G401.6 (cell line): ENCODE data around the gene COL4A1.

ENCODE experiments used
- FAIRE-seq: peaks from 2 replicates; lab custom pipeline; 2012; peaks lifted over from hg19 to GRCh38; lab: Jason Lieb, UNC

Gene COL4A1

DNA sequence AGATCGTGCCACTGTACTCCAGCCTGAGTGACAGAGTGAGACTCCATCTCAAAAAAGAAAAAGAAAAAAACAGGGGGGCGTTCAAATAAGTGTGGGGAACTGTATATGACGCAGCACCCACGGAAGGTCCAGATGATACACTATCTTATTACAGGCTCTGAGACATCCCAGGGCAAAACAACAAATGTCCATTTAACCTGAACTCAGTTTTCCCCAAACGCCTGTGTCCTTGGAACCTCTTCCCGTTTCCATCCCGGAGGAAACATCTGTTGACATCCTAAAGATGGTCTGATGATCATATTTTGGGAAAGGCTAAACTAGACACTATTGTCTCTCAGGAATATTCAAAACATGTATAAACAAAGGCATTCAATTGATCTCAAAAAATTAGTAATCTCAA, 72.4 kb downstream of the COL4A1 start:
- no peak for FAIRE-seq

DNA sequence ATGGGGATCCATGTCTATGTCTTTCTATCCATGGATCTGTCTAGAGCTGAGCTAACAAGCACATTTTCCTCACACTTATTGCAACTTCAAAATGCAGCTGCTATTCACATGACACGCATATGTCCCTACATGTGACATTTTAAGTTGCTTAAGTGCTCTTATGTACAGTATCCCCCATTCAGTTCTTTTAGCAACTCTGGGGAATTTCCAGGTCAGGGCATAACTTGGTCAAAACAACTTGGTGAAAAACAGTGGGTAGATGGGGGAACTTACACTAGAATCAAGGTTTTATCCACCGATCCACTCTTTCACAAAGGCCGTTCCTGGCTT, 73.0 kb downstream of the COL4A1 start:
- FAIRE-seq = no peak

- FAIRE-seq = no peak
Measured at GRCh38 chr13:110233181-110233950, 73.6 kb downstream of the COL4A1 start.

- FAIRE-seq = no peak
Measured at GRCh38 chr13:110232756-110233155, 74.2 kb downstream of the COL4A1 start.

DNA sequence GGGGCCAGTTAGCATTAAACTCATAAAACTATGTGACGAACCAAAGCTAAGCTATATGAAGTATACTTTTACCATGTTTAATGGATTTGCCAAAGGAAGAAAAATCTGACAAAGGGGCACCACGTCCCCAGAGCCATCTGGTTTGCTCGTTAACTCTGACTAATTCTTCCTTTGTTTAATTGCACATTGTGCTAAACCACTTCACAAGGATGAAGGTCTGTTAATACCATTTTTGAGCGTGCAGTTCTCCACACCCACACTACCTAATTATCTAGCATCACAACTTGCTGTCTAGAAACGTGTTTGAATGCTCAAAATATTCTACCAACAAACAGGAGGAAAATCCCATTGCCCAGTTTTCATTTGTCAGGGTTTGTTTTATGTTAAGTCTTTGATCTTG, 74.8 kb downstream of the COL4A1 start:
- no peak for FAIRE-seq

DNA sequence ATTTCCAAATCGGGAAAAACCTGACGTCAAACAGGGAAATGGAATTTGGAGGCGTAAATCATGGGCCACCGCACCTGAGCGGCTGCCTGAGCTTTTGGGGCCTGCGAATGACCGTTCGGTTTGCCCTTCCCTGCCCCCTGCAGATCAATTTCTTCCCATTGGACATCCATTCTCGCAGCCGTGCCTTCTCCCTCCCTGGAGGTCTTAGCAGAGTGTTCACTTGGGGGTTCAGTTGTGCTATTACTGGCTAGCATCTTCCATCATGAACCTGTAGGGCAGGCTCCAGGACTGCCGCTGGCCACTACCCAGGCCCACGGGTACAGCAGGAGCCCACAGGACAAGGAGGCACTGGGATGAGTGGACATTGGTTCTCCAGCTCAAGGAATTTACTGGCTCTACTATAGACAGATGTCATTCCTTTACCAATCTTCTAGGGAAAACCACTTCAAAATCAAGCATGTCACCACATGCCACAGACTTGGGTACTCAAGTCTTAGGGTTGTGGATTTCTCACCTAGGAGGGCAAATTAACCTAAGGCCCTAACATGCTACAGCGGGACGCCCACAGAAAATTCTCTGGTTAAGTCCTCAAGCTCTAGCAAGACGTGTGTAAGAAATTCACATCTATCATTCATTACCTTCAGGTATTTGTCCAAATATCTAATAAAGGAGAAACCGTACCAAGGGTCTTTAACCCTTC, 75.5 kb downstream of the COL4A1 start:
- FAIRE-seq = no peak

GRCh38 chr13:110230661-110231347, 76.2 kb downstream of the COL4A1 start:
- no peak for FAIRE-seq

DNA sequence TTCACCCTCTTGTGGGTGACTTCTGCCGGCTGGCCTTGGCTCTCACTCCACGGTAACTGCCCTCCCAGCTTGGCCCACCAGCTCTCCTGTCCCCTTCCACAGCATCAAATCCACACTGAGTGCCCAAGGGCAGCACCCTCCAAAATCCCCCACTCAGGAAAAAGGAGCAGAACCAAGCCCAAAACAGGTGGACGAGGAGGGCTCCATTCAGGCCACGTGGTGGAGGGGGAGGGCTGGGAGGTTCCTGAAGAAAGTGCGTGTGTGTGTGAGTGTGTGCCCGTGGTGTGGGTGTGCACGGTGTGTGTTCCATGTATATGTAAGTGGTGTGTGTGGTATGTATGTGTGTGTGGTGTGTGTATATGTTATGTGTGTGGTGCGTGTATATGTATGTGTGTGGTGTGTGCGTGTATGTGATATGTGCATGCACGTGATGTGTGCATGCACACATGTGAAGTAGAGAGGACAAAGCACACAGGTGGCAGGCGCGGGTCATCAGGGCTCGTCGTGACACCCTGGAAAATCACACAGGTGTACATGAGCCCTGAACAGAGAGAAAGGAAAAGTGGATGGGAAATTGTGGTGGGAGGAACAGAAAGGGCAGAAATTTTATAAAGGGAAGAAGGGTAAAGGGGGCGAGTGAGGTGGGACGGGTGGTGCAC, 76.9 kb downstream of the COL4A1 start:
- FAIRE-seq = no peak

DNA sequence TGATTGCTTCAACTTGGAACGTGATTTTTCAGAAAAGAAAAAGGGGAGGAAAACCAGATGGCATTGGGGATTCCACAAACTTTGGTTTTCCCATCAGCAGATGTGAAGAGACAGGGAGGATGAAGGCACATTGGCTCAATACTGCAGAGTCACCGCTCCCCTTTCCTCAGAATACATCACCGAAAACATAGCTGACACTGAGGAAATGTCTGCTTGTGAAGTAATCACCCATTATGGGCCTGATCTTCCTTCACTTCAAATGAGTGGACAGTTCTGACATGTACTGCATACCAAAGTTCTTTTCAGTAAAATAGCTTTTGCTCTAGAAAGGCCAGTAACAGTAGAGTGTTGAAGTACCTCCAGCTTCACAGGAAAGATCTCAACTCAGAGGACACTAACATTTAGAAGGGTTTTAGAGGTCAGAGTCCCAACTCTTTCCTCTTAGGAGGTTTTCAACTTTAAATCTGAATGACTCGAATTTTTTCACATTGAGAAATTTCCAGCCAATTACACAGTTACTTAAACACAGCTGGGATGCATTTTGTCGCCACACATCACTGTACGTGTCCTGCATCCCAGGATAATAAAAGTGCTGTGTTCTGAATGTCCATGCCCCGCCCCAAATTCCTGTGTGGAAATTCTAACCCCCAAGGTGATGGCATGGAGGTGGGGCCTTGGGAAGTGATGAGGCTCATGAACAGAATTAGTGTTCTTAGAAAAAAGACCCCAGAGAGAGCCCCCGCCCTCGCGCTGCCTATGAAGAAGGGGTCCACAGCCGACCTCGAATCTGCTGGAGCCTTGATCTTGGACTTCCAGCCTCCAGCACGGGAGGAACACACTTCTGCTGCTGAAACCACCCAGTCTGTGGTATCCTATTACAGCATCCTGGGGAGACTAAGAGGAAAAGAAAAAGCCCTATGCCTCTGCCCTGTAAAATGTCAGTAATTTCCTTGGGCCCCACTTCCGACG, 77.7 kb downstream of the COL4A1 start:
- no peak for FAIRE-seq

GRCh38 chr13:110227864-110228643, 78.9 kb downstream of the COL4A1 start:
- FAIRE-seq = no peak

DNA sequence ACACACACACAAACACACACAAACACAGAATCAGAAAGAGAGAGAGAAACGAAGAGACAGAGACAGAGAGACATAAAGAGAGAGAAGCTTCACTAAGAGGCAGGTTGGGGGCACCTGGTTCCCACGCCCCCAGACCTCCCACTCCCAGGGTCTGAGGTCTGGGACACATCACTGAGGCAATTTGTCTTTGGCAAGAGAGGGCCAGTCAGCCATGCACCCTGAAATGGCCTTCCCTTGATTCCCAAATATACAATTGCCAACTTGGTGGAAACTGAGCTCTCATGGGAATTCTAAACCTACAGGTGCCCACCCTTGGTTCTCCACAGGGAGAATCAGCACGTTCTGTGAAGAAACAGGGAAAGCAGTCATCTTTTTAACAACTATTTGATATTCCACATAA, 79.5 kb downstream of the COL4A1 start:
- FAIRE-seq = no peak

DNA sequence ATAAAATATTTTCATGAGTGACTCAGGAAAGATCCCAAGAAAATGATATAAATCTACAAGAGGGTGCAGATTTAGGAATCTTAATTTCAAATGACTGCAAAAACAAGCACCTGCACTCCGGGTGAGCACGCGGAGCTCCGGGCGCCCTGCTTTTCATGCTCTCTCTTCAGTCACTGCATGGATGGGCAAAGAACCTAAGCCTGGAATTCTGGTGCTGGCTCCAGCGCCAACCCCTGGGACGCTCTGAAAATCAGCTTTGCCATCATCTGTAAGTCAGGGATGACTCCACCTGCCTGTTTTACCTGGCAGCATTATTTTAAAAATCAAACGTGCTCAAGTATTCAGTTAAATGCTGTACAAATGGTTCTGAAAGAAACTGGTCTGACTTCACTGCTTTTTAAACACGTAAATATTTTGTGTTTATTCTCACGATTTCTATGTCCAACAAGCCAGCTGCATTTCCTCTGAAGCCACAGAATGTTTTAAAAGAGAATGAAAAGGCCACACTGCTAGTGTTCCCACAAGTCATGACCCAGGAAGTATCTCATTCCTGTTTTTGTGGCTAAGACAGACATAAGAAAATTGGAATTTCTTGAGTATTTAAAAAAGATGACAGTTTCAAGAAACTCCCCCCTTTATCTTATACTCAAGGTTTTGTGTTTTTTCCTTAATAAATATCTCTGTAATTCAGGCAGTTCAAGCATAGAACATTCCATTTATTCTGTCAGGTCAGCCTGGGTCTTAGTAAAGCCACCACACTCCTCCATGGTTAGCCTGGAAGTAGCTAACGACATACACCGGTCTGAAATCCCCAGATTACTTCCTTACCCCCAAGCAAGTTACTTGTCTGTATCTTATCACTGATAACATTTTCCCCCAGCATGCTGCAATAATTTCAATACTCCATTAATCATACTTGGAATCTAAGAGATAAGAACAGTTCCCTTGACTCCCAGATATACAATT, 81.1 kb downstream of the COL4A1 start:
- no peak for FAIRE-seq

DNA sequence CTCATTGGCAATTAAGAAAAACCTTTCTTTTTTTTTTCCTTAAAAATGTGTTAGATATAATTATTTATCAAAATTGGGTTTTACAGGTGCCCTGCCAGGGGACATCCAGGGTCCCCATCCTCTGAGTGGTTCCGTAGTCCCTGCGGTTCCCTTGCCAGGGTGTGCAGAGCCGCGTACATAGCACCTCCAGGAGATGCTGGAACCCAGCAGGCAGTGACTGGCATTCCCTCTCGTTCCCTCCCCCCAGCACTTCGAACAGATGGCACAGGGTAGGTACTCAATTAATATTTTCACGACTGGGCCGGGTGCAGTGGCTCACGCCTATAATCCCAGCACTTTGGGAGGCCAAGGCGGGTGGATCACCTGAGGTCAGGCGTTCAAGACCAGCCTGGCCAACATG, 82.0 kb downstream of the COL4A1 start:
- no peak for FAIRE-seq

- no peak for FAIRE-seq
Measured at GRCh38 chr13:110224519-110224918, 82.4 kb downstream of the COL4A1 start.

- no peak for FAIRE-seq
Measured at GRCh38 chr13:110221406-110222117, 85.4 kb downstream of the COL4A1 start.

- FAIRE-seq = no peak
Measured at GRCh38 chr13:110220471-110220870, 86.5 kb downstream of the COL4A1 start.

GRCh38 chr13:110218581-110219201, 88.3 kb downstream of the COL4A1 start:
- FAIRE-seq = no peak

DNA sequence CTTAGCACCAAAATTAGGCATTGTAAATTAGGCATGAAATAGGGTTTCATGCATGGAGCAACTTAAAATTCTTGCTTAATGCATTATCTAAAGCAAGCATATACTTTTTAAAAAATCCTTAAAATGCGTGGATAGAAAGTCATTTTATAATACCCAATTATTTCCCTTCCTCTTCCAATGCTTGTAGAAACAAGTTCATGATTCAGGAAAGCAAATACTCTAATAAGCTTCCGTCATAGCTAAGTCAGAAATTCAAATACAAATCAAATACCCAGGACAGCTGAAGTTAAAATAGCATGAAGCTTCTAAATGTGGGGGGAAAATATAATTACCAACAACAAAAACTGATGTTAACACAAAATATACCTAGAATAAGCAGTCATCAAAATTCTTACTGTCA, 89.1 kb downstream of the COL4A1 start:
- no peak for FAIRE-seq

DNA sequence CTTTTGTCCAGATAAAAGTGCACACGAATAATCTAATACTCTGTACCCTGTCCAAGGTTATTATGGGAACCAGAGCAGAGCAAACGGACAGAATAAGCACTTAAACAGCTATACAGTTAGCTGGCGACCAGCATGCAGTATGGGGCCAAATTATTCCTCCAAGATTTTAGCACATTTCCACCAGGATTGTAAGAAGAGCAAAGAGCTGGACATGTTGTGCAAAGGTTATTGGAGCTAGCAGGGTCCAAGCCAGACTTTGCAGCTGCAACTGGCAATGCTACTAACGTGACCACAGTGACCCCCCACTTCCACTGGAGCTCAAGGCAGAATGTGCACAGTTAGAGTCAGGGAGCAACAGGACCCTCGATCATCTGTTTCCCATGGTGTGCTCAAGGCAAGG, 89.9 kb downstream of the COL4A1 start:
- no peak for FAIRE-seq
